Diencephalon (tissue), 1 donor: ENCODE data around the gene VPS4B. TPM values are rescaled to one million over a fixed set of nuclear protein-coding genes. Genes with fewer than 3 reads are reported as not detected.

Experiments used
- total RNA-seq: library from RNA; depleted of rRNA; stranded (reverse); fragments of >200 nt; gene quantifications from one replicate; pipeline ENCODE4 v1.2.3, GENCODE V29; 2014

VPS4B gene
- 45.4 TPM for total RNA-seq

DNA sequence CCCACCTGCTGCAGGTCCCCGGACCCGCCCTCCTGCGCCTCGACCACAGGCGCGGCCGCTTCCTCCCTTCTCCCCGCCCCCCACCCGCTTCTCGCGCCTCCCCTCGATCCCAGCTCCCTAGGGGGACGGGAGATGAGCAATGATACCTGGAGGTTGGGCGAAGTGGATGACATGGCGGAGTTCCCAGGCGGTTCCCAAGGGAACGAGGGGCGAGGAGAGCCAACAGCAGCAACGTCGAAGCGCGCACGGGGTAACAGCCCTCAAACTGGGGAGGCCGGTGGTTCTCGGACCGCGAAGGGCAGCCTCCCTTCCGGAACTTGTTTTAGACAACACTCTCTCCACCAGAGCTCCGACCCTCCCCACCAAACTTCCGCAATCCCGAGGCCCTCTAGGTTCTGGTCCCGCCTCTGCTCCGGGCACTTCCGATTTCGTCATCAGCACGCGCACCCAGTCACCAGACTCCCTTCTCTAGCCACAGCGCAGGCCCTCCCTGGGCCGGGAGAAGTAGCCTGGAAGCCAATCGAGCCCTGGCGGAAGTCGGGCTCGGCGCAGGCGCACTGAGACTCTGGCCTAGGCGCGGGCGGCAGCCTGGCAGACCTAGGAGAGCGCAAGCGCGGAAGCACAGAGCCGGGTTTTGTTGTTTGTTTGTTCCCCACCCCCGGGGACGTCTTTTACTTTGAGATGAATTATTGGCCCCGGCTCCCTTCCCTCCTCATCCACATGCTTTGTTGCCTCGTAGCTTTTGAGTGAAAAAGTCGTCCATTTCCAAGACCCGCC lies at the start of gene VPS4B:
Gene VPS4B, minus strand, starts transcription at position 390 of the 777 bp plus-strand sequence. Its CDS starts 217 bp downstream, at position 173.

DNA sequence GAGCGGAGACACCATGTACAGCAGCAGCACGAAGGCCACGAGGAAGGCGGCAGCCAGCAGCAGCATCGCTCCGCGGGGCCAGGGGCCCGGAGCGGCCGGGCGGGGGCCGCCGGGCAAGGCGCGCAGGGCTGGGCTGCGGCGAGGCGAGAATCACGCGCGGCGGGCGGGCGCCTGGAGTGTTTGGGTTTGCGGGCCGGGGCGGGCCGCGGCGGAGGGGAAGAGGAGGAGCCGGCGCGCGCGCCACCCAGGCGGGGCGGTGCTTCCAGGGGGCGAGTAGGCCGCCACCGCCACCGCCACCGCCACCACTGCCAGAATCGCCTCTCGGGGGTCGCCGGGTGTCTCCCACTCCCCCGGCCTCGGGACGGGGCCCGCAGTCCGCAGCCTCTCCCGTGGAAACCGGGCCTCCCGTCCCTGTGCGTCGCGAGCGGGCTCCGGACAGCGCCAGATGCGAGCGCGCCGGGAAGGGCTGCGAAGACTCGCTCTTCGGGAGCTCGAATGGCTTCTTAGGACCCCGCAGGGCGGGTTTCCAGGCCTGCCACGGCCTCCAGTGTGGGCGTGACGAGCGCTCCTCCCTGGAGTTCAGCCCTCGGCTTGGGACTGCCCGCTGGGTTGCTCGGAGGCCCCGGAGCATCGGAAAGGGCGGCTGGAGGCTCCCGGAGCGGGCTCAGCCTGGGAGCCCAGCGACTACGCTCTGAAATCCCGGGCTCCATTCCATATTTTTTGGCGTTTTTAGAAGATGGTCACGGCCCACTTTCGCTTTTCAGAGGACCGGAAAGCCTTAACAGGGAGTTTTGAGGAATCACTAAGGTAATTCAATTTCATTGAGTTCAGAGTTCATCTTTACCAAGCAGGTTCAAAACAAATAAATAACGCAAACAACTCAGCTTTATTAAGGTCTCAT lies 55.0 kb downstream of the VPS4B start, which contains the start of gene KDSR:
Gene KDSR, minus strand, starts transcription at position 154 of the 901 bp plus-strand sequence. Its CDS starts 88 bp downstream, at position 66.

Other genes starting within 250 kb of the VPS4B start
- gene BCL2, start 102.7 kb downstream of the VPS4B start, total RNA-seq: 21.2 TPM
- 17.8 TPM for gene KDSR, start 55.3 kb downstream of the VPS4B start, total RNA-seq
- gene SERPINB5, start 54.5 kb upstream of the VPS4B start, total RNA-seq: 0.46 TPM
- gene SERPINB12, start 119.9 kb upstream of the VPS4B start, total RNA-seq: not detected
- under 0.01 TPM for gene SERPINB13, start 164.9 kb upstream of the VPS4B start, total RNA-seq
- not detected for gene SERPINB4, start 221.8 kb upstream of the VPS4B start, total RNA-seq
- not detected for gene SERPINB3, start 239.4 kb upstream of the VPS4B start, total RNA-seq